Activated T-cell treated with anti-CD3 and anti-CD28 coated beads, Interleukin-2, amount 50 U/mL, for 72 hours (primary cell): ENCODE results near the gene RBFOX1. TPM values are rescaled to one million over a fixed set of nuclear protein-coding genes. Genes with fewer than 3 reads are reported as not detected.

ENCODE experiments used
- ATAC-seq, 2 donors: fragments of 150-1000 bp; cut with Tn5 transposase; replicated peaks in 1 of 2; 2 replicates each; pipeline ENCODE4 v1.10.0; 2021; ENCODE audit warnings: moderate library complexity in 2 of 2, mild to moderate bottlenecking in 1 of 2
- DNase-seq, 2 donors: peaks; one replicate each; pipeline ENCODE4 v3.0.0; 2021 to 2022; ENCODE audit warnings: mixed read lengths in 1 of 2
- H3K27ac Mint-ChIP-seq: one replicate; pipeline ENCODE4 v1.8.0; 2022; ENCODE audit warnings: mild to moderate bottlenecking, moderate library complexity, mixed read lengths
- H3K27me3 Mint-ChIP-seq: one replicate; pipeline ENCODE4 v1.8.0; 2022; ENCODE audit warnings: low read depth, mixed read lengths
- H3K36me3 Mint-ChIP-seq, 2 donors: one replicate each; pipeline ENCODE4 v1.8.0; 2022; ENCODE audit warnings: mixed read lengths in 2 of 2, mild to moderate bottlenecking in 1 of 2; ENCODE audit not compliant: insufficient read depth in 2 of 2
- H3K4me1 Mint-ChIP-seq: one replicate; pipeline ENCODE4 v1.8.0; 2022; ENCODE audit warnings: low read depth, mixed read lengths
- H3K4me3 Mint-ChIP-seq, 2 donors: one replicate each; pipeline ENCODE4 v1.8.0; 2022; ENCODE audit warnings: mild to moderate bottlenecking in 2 of 2, mixed read lengths in 2 of 2, moderate library complexity in 2 of 2
- H3K9me3 Mint-ChIP-seq, 2 donors: one replicate each; pipeline ENCODE4 v1.8.0; 2022; ENCODE audit warnings: mixed read lengths in 2 of 2
- total RNA-seq, 2 donors: library from RNA; stranded (reverse); gene quantifications; one replicate each; pipeline ENCODE4 v1.2.3, GENCODE V29; 2022

The RBFOX1 gene
- total RNA-seq, 2 donors from 2014 or later, result not detected

- Mint-ChIP-seq H3K27me3 (no peaks in the 10 kb centered on the region), H3K4me3 (no peak overlapping the region), H3K9me3 (peaks cover 2 to 5% of the 10 kb centered on the region in 2 donors), H3K36me3 (no peaks in the 10 kb centered on the region), H3K4me1 (no peaks in the 10 kb centered on the region), H3K27ac (no peak overlapping the region)
- no peak for ATAC-seq
- DNase-seq, result no peak
Measured at GRCh38 chr16:7442050-7442449, 109.4 kb downstream of the RBFOX1 start.

- no peaks in the 10 kb centered on the region for H3K27me3 Mint-ChIP-seq
- peaks cover 1 to 6% of the 10 kb centered on the region in 2 donors for H3K9me3 Mint-ChIP-seq
- H3K4me3 Mint-ChIP-seq, result no peak overlapping the region
- no peaks in the 10 kb centered on the region for H3K4me1 Mint-ChIP-seq
- ATAC-seq, result no peak
- no peak for DNase-seq
- H3K36me3 Mint-ChIP-seq, result no peaks in the 10 kb centered on the region
- no peak overlapping the region for H3K27ac Mint-ChIP-seq
Measured at GRCh38 chr16:7443142-7443541, 110.5 kb downstream of the RBFOX1 start.

DNA sequence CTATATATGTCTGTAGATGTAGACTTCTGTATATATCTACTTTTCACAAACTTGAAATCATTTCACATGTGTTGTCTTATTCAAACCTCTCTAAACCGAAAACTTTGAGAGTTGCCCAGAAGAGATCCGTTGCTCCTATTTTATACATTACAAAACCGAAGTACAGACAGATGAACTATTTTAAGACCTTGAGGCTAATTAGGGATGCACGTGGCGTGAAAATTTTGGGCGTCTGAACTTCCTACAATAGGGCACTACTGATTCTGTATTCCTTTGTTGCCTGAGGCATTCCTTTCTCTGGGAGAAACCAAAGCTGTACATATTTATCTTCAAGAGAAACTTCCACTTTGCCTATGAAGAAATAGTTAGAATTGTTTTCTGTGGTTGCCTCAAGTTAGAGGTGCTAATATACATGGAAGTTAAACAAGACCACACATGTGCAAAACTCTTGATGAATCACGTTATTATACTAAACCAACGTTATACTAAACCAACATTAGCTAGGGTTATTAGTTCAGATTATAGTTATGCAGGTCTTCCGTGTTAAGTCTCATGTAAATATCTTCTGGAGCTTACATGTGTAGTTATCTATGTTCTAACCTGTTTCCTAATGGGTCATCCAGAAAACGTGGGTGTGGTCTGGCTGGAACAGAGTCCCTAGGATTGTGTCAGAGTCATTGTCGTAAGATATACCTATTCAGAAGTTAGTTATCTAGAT is 111.2 kb downstream of the RBFOX1 start:
- no peak for ATAC-seq
- Mint-ChIP-seq H3K9me3 (peaks cover 4 to 7% of the 10 kb centered on the region in 2 donors), H3K4me1 (no peaks in the 10 kb centered on the region), H3K4me3 (no peak overlapping the region), H3K27ac (no peak overlapping the region), H3K36me3 (no peaks in the 10 kb centered on the region), H3K27me3 (no peaks in the 10 kb centered on the region)
- no peak for DNase-seq

DNA sequence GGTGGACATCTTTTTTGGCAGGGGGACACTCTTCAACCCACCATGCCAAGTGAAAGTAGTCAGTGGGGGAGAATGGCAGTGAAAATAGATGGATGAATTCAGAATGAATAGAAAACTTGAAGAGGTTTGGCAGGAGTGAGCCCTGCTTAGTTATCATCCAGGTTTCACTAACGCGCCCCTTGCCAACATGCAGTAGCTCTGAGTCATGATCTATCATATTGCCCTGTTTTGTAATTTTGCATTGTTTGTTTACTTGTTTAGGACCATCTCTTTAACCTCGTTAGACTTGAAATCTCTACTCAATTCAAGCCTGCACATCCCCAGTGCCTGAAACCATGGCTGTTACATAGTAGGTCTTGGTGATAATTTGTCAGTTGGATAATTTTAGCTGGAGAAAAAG is 116.7 kb downstream of the RBFOX1 start:
- DNase-seq (no peak), ATAC-seq (no peak)
- no peaks in the 10 kb centered on the region for H3K4me1 Mint-ChIP-seq
- peaks cover 0 to 3% of the 10 kb centered on the region in 2 donors for H3K36me3 Mint-ChIP-seq
- H3K27me3 Mint-ChIP-seq, result no peaks in the 10 kb centered on the region
- no peak overlapping the region for H3K27ac Mint-ChIP-seq
- H3K9me3 Mint-ChIP-seq, result peaks cover 13 to 16% of the 10 kb centered on the region in 2 donors
- H3K4me3 Mint-ChIP-seq, result no peak overlapping the region

- Mint-ChIP-seq H3K27me3 (no peaks in the 10 kb centered on the region), H3K27ac (no peak overlapping the region), H3K9me3 (peaks cover 13 to 17% of the 10 kb centered on the region in 2 donors), H3K36me3 (peaks cover 0 to 3% of the 10 kb centered on the region in 2 donors), H3K4me3 (no peak overlapping the region), H3K4me1 (no peaks in the 10 kb centered on the region)
- ATAC-seq (no peak), DNase-seq (no peak)
Measured at GRCh38 chr16:7449808-7450207, 117.2 kb downstream of the RBFOX1 start.

GRCh38 chr16:7450440-7450839 is 117.8 kb downstream of the RBFOX1 start:
- ATAC-seq, result no peak
- no peak overlapping the region for H3K4me3 Mint-ChIP-seq
- peaks cover 0 to 3% of the 10 kb centered on the region in 2 donors for H3K36me3 Mint-ChIP-seq
- H3K27me3 Mint-ChIP-seq, result no peaks in the 10 kb centered on the region
- H3K4me1 Mint-ChIP-seq, result no peaks in the 10 kb centered on the region
- DNase-seq, result no peak
- no peak overlapping the region for H3K27ac Mint-ChIP-seq
- H3K9me3 Mint-ChIP-seq, result peaks cover 13 to 17% of the 10 kb centered on the region in 2 donors

DNA sequence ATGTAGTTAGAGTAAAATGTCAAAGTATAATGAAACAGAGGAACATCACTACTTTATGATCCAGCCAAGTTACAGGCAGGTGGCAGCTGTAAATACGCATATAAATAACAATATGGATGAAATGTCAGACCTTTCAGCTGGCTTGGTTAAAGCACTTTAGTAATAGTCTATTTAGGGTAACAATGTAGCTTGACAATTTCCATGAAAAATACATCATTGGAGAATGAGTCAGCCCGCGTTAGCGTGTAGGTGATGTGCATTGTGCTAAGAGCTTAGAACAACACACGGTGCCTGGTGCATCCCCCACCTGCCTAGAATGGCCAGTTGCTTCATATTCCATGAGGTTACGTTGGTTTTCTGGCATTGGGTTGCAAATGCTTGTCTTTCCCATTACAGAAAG is 119.4 kb downstream of the RBFOX1 start:
- no peak overlapping the region for H3K4me3 Mint-ChIP-seq
- no peaks in the 10 kb centered on the region for H3K4me1 Mint-ChIP-seq
- ATAC-seq (no peak), DNase-seq (no peak)
- H3K27ac Mint-ChIP-seq, result no peak overlapping the region
- peaks cover 0 to 3% of the 10 kb centered on the region in 2 donors for H3K36me3 Mint-ChIP-seq
- H3K27me3 Mint-ChIP-seq, result no peaks in the 10 kb centered on the region
- peaks cover 13 to 17% of the 10 kb centered on the region in 2 donors for H3K9me3 Mint-ChIP-seq

- no peaks in the 10 kb centered on the region for H3K27me3 Mint-ChIP-seq
- ATAC-seq (no peak), DNase-seq (no peak)
- H3K27ac Mint-ChIP-seq, result no peak overlapping the region
- H3K36me3 Mint-ChIP-seq, result no peaks in the 10 kb centered on the region
- no peak overlapping the region for H3K4me3 Mint-ChIP-seq
- peaks cover 13 to 21% of the 10 kb centered on the region in 2 donors for H3K9me3 Mint-ChIP-seq
- H3K4me1 Mint-ChIP-seq, result no peaks in the 10 kb centered on the region
Measured at GRCh38 chr16:7456211-7456610, 123.6 kb downstream of the RBFOX1 start.

DNA sequence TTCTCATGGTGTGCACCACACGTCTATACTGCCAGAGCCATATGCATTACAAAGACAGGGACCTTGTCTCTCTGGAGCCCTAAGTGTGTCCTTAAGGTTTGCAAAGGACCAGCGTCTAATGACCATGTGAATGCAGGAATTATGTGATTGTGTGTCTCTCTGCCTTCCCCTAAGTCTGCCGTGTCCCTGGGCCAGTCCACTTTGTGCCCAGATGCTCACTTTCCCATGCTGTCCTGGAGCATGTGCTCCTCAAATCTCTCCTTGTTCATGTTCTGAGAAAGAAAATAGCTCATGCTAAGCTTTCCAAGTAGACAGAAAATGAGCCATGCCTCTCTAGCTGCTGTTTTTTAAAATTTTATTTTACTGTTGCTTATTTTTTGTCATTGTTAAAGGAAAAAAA is 125.5 kb downstream of the RBFOX1 start:
- no peak overlapping the region for H3K27ac Mint-ChIP-seq
- H3K4me3 Mint-ChIP-seq, result no peak overlapping the region
- no peaks in the 10 kb centered on the region for H3K36me3 Mint-ChIP-seq
- no peak for DNase-seq
- no peak for ATAC-seq
- H3K9me3 Mint-ChIP-seq, result peaks cover 11 to 18% of the 10 kb centered on the region in 2 donors
- no peaks in the 10 kb centered on the region for H3K27me3 Mint-ChIP-seq
- H3K4me1 Mint-ChIP-seq, result no peaks in the 10 kb centered on the region

DNA sequence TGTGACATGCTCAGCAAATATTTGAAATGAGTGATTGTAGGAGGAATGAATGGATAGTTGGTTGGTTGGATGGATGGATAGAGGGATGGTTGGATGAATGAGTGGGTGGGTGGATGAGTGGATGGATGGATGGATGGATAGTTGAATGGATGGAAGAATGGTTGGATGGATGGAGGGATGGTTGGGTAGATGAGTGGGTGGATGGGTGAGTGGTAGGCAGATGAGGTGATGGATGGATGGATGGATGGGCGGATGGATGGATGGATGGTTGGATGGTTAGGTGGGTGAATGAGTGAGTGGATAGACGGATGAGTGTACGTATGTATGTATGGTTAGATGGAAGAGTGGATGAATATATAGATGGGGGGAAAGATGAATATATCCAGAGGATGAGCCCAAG is 137.7 kb downstream of the RBFOX1 start:
- peaks cover 0 to 4% of the 10 kb centered on the region in 2 donors for H3K36me3 Mint-ChIP-seq
- no peaks in the 10 kb centered on the region for H3K27me3 Mint-ChIP-seq
- DNase-seq, result no peak
- no peaks in the 10 kb centered on the region for H3K4me1 Mint-ChIP-seq
- H3K4me3 Mint-ChIP-seq, result no peak overlapping the region
- H3K9me3 Mint-ChIP-seq, result peaks cover 10 to 15% of the 10 kb centered on the region in 2 donors
- ATAC-seq, result no peak
- no peak overlapping the region for H3K27ac Mint-ChIP-seq

GRCh38 chr16:7471268-7471667 is 138.6 kb downstream of the RBFOX1 start:
- H3K4me3 Mint-ChIP-seq, result no peak overlapping the region
- peaks cover 0 to 4% of the 10 kb centered on the region in 2 donors for H3K36me3 Mint-ChIP-seq
- peaks cover 12 to 14% of the 10 kb centered on the region in 2 donors for H3K9me3 Mint-ChIP-seq
- no peak for DNase-seq
- H3K4me1 Mint-ChIP-seq, result no peaks in the 10 kb centered on the region
- ATAC-seq, result no peak
- no peaks in the 10 kb centered on the region for H3K27me3 Mint-ChIP-seq
- H3K27ac Mint-ChIP-seq, result no peak overlapping the region

DNA sequence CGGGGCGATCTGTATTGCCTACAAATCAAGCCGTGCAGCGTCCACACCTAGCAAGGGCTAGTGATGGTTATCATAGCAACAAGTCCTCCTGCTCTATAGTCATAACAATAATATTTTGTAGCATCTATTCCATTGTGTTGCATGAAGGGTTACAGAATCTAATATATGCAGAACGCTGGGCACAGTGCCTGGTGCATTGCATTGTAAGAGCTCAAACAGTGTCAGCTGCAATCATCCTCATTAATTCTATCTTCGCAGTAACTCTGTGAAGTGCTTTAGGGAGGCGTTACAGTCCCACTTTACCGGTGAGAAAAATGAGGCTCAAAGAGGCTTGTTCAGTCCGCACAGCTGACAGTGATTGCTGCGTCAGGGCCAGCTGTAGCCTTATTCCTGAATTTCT is 149.4 kb downstream of the RBFOX1 start:
- no peaks in the 10 kb centered on the region for H3K27me3 Mint-ChIP-seq
- DNase-seq, result no peak

GRCh38 chr16:7482596-7483290 is 150.1 kb downstream of the RBFOX1 start:
- Mint-ChIP-seq H3K9me3 (peaks cover 5 to 13% of the 10 kb centered on the region in 2 donors), H3K4me1 (no peaks in the 10 kb centered on the region), H3K27ac (no peak overlapping the region), H3K36me3 (no peaks in the 10 kb centered on the region), H3K4me3 (no peak overlapping the region), H3K27me3 (no peaks in the 10 kb centered on the region)
- DNase-seq, result no peak
- no peak for ATAC-seq

More for the DNA sequence above, 149.4 kb downstream of the RBFOX1 start:
- Mint-ChIP-seq H3K27ac (no peak overlapping the region), H3K4me1 (no peaks in the 10 kb centered on the region), H3K4me3 (no peak overlapping the region), H3K36me3 (no peaks in the 10 kb centered on the region), H3K9me3 (peaks cover under 1 to 10% of the 10 kb centered on the region in 2 donors)
- no peak for ATAC-seq
